GM18519 (cell line): ENCODE data around the gene NSUN6.

Experiments used
- ATAC-seq: cut with Tn5 transposase; IDR thresholded peaks from one replicate; pipeline ENCODE4 v1.9.1; 2021; ENCODE audit warnings: mild to moderate bottlenecking, moderate library complexity; ENCODE audit not compliant: unreplicated experiment, low FRiP score

Gene NSUN6

GRCh38 chr10:18651324-18652007, at the start of gene NSUN6:
Gene NSUN6 (minus strand): TSS chr10:18651587. CDS start chr10:18651203, 384 bp downstream.
- ATAC-seq = peak; percentile 93

- ATAC-seq = no peak
Measured at GRCh38 chr10:18699849-18700840, 48.8 kb upstream of the NSUN6 start.

DNA sequence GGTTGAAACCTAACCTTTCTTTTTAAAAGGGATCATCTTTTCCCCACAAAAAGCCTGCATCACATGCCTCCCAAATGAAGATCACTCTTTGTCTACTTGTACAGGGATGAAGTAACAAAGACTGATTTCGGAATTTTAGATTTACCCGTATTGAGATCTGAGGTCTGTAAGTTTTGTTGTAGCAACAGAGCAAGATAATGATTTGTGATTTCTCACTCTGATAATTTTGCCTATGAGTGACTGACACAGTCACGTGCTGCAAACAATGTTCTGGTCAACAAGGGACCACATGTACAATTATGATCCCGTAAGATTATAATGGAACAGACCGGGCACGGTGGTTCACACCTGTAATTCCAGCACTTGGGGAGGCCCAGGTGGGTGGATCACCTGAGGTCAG, 39.2 kb upstream of the NSUN6 start:
- ATAC-seq = no peak

DNA sequence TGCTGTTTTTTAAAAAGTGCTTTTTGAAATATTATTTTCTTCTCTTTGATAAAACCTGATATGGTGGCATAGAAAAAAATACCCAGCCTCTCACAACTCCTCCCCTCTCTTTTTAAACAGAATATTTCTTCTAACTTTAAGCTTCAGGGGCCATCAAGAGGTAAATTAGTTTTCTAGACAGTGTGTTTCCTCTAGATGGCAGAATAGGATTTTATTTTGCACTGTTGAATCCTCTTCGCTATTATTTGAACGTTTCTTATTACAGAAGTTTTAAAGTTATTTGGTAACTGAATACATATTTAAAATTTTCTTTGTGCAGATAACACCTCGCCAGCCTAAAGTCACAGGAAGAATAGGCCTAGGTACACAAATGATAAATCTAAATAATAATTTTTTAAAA, 38.1 kb upstream of the NSUN6 start:
- ATAC-seq = no peak

- ATAC-seq = no peak
Measured at GRCh38 chr10:18687706-18688105, 36.3 kb upstream of the NSUN6 start.

DNA sequence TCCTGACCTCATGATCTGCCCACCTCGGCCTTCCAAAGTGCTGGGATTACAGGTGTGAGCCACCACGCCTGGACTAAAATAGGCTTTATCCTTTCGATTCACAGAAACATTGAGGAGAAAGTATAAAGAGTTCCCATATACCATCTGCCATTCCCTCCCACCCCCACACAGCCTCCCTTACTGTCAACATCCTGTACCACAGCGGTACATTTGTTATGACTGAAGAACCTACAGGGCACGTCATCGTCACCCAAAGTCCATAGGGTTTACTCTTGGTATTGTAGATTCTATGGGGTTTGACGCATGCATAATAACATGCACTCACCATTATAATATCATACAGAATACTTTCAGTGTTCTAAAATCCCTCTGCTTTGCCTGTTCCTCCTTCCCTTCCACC, 35.8 kb upstream of the NSUN6 start:
- no peak for ATAC-seq

GRCh38 chr10:18685555-18685954, 34.2 kb upstream of the NSUN6 start:
- ATAC-seq = no peak

DNA sequence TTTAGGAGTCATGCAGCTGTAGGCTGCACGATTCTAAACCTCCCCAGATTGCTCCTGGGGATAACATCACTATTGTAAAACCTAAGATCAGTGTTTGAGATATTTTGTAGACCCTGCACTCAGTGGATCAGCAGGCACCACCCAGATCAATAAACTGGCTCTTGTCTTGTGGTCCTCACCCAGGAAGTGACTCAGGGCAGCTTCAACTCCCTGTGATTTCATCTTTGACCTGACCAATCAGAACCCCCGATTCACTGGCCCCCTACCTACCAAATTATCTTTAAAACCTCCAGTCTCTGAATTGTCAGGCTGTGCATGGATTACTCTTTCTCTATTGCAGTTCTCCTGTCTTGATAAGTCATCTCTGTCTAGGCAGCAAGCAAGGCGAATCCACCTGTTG, 33.6 kb upstream of the NSUN6 start:
- ATAC-seq = no peak

- ATAC-seq = no peak
Measured at GRCh38 chr10:18684416-18684815, 33.0 kb upstream of the NSUN6 start.

- no peak for ATAC-seq
Measured at GRCh38 chr10:18683427-18683826, 32.0 kb upstream of the NSUN6 start.

- ATAC-seq = no peak
Measured at GRCh38 chr10:18681971-18682411, 30.6 kb upstream of the NSUN6 start.

DNA sequence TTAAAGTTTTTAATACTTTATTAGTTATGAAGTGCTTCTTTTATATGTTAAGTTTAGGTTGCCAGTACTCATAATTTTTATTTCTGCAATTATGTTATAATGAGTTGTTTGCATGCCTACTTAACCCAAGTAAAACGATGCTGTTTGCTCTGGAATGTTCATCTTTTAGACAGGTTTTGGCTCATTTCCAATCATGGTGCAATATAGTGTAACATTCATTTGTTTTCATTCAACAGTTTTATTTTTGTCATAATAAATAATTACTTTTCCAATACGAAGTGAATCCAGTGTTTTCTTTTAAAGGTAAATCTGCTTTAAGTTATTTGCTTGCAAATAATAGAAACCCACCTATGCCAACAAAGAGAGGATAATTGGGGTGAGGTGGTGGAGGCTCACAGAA, 30.0 kb upstream of the NSUN6 start:
- ATAC-seq = no peak

- no peak for ATAC-seq
Measured at GRCh38 chr10:18680754-18681153, 29.4 kb upstream of the NSUN6 start.

- no peak for ATAC-seq
Measured at GRCh38 chr10:18675086-18675801, 23.9 kb upstream of the NSUN6 start.

DNA sequence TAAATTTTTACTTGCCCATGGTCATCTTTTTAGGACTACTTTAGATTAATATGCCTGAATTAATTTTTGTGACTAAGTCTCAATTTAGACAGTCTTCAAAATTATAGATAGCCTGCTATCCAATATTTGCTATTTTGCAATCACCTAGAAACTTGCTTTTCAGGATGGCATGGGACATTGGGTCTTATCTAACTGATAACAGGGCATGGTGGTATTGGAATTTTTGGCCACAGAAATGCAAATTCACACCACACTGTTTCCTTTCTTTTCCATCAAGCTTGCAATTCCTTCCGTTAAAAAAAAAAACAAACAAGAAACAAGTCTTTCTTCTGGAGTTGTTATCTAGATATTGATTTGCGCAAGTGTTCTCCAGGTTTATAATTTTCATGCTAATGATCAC, 16.6 kb upstream of the NSUN6 start:
- ATAC-seq = no peak

DNA sequence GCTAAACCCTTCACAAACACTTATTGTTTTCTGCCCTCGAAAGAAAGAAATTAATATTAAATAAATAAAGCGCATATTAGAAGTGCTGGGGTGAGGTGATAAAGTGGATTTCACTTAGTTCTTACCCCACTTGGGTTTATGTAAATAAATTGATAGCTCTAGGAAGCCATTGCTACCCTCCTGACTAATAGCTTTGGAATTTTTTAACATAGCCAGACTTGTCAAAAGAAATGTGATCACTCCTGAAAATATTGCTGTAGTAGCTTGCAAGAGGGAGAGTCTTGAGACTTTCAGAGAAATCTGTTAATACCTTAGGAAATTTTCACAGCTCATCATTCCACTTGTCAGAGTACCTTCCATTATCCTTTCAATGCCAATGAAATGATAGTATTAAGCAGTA, 15.4 kb upstream of the NSUN6 start:
- ATAC-seq = no peak

DNA sequence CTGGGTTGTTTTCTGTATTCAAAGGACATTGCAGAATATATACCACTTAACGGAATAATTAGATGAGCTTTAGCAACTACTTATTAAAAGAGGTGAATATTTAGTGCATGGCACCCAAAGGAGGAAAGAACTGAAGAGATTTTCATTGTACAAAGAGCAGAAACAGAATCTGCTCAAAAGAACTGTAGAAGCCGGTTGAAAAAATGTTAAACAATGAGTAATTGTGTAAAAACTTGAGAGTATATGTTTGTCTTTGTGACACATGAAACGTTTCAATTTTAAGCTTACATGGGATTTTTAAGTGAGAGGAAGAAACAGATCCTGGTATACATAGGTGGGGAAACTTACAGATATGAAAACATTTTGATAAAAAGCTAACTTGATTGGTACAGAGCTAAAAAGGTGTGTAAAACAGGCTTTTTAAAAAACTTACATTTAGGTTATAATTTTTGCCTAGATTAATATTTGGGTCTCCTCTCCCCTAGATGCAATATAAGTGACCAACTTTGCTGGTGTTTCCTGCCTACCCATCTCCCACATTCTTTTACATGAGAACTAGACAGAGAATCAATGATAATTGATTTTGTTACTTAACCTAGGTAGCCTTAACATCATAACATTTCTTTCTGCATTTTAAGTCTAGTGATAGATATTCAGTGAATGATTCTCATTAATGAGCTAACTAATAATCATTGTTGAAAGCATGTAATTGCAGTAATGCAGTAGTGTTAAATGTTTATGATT, 14.6 kb upstream of the NSUN6 start:
- no peak for ATAC-seq

DNA sequence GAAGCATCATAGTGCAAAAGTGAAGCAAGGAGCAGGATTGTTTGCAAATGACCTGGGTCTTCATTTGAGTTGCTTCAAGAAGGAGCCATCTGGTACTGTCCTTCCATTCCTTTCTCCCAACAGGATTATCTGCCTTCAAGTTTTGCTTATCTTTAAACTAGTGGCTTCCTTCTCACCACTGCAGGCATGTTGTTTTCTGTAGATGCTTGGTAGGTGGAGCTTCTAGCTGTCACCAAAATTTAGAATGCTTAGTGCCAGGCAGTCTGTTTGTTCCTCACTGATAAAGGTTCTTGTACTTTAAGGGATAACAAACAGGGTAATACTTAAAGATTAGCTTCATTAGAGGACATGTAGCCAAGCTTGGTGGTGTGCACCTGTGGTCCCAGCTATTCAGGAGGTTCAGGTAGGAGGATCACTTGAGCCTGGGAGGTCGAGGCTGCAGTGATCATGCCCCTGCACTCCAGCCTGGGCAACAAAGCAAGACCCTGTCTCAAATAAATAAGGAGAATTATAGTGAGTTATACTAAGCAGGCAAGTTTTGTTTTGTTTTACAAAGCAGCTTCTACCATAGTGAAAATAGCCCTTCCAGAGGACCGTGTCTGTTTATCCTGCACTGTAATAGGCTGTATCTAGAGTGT, 13.6 kb upstream of the NSUN6 start:
- ATAC-seq = no peak

DNA sequence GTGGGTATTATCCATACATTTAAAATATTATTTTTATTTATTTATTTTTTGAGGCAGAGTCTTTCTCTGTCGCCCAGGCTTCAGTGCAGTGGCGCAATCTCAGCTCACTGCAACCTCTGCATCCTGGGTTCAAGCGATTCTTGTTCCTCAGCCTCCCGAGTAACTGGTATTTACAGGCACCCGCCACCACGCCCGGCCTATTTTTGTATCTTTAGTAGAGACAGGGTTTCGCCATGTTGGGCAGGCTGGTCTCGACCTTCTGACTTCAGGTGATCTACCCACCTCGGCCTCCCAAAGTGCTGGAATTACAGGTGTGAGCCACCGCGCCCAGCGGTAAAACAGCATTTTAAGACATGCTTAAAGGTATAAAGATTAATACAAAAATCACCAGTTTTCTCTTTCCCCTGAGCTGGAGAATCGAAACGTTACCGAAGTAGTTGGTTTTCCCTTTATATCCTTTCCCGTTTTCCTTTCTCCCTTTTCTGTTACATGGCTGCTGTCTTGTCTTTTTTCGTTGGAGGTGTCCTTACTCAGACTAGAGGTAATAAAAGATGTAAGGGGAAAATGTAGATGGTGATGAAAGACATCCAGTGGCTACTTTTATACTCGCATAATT, 9.5 kb upstream of the NSUN6 start:
- no peak for ATAC-seq
